ENCODE data around the gene RHOT2.

Gene RHOT2

GRCh38 chr16:680967-681745 is 13.2 kb downstream of the RHOT2 start:
- TF ChIP-seq, protein P1, sequence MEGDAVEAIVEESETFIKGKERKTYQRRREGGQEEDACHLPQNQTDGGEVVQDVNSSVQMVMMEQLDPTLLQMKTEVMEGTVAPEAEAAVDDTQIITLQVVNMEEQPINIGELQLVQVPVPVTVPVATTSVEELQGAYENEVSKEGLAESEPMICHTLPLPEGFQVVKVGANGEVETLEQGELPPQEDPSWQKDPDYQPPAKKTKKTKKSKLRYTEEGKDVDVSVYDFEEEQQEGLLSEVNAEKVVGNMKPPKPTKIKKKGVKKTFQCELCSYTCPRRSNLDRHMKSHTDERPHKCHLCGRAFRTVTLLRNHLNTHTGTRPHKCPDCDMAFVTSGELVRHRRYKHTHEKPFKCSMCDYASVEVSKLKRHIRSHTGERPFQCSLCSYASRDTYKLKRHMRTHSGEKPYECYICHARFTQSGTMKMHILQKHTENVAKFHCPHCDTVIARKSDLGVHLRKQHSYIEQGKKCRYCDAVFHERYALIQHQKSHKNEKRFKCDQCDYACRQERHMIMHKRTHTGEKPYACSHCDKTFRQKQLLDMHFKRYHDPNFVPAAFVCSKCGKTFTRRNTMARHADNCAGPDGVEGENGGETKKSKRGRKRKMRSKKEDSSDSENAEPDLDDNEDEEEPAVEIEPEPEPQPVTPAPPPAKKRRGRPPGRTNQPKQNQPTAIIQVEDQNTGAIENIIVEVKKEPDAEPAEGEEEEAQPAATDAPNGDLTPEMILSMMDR (IDR thresholded peaks at IDR 0.05): peak; percentile 30; the same call in 1 of the 2 replicates

DNA sequence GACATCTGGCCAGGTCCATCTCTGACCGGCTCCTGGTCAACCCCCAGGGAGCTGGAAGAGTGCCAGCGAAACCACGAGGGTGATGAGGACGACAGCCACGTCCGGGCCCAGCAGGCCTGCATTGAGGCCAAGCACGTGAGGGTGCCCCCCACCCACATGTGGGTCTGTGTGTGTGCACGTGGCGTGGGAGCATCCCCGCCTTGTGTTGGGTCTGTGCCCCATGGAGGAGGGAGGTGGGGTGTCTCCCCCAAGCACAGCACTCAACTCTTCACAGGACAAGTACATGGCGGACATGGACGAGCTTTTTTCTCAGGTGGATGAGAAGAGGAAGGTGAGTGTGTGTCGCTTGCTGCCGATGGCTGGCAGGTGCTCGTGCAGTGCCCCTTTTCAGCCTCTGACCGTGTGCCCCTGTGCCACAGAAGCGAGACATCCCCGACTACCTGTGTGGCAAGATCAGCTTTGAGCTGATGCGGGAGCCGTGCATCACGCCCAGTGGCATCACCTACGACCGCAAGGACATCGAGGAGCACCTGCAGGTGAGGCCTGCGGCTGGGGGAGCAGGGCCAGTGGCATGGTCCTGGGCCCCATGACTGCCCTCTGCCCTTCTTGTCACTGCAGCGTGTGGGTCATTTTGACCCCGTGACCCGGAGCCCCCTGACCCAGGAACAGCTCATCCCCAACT is 14.0 kb downstream of the RHOT2 start:
- TF ChIP-seq, protein P1 (IDR thresholded peaks at IDR 0.05): no peak

- TF ChIP-seq, protein P1 (IDR thresholded peaks at IDR 0.05): no peak
These were observed 14.8 kb downstream of the RHOT2 start for GRCh38 chr16:682493-683395.

DNA sequence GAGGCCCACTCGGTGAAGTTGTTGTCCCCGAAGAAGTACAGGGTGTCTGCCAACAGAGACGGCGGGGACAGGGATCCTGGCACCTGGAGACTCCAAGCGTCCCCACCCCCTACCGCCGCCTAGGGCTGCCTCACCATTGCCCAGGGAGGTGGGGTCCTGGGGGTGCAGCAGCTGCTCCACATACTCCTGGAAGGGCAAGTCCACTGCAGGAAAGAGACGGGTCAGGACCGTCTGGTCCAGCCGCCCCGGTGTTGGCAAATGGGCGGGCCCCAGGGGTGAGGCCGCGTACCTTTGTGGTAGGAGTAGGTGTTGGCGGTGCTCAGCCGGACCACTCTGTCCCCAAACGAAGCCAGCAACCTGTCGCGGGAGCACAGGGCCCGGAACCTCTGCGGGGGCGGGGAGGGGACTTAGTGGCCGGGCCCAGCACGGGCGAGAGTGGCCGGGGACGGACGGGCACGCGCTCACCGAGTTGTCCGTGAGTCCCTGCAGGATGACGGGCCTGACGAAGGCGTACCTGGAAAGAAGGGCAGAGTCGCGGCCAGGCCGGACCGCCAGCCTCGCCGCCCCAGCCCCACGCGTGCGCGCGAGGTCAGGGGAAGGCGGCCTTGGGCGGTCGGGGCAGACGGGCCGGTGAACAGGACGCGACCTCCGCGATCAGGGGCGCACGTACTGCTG is 15.6 kb downstream of the RHOT2 start:
- TF ChIP-seq, protein P1 (IDR thresholded peaks at IDR 0.05): no peak

- TF ChIP-seq, protein P1 (IDR thresholded peaks at IDR 0.05): no peak
These were observed 16.3 kb downstream of the RHOT2 start, which contains the start of gene JMJD8 for GRCh38 chr16:684071-684794. JMJD8 (minus strand) TSS chr16:684334; CDS start chr16:684319, 15 bp downstream.

- TF ChIP-seq, protein P1 (IDR thresholded peaks at IDR 0.05): no peak
These were observed 17.2 kb downstream of the RHOT2 start for GRCh38 chr16:684961-685696.
